HL-60/S4 treated with retinoic acid at 250 ng/mL for 4 days and 3 days (cell line): ENCODE data around the gene TTYH1.
"Not testable (repeated sequence)": the region's sequence is repeated elsewhere in the genome, so short reads cannot be mapped to it uniquely, and the experiment has no call there.

Source experiments
- in situ Hi-C: fragments of 300-500 bp; cut with MboI; formaldehyde crosslinking; loops from 2 replicates; pipeline ENCODE4 v1.7.0; 2022; ENCODE audit warnings: low sequenced_read_pairs

Gene TTYH1

GRCh38 chr19:54415208-54415900, at the start of gene TTYH1:
TSS of gene TTYH1 (plus strand) at chr19:54415464. CDS start at chr19:54415553, 89 bp downstream.
- in situ Hi-C loops: no loop called here

GRCh38 chr19:54365798-54366197, 49.5 kb upstream of the TTYH1 start:
- in situ Hi-C loops: not testable (repeated sequence)

GRCh38 chr19:54366811-54367210, 48.5 kb upstream of the TTYH1 start:
- in situ Hi-C loops: no loop called here

DNA sequence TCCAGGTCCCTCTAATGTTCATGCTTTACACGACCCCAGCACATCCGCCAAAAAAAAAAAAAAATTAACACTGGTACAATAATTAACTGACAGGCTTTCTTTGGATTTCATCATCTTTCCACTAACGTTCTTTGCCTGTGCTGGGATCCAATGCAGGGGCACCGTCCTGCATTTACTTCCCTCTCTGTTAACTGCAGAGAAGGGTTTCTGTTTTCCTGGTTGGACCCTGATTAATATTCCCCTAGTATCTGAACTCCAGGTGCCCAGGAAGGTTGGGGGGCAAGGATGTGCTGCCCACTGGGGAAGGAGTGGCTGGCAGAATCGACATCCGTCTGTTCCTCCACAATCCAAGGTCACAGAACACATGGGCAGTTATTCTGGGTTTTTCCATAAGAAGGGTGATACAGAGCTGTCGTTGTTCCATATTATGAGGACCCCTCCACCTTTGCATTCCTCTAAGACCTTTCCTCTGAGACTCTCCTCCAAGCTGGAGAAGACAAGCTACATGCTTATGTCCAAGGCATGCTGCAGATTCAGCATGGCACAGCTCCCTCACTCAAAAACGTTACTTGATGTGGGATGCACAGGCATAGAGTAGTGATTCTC, 46.1 kb upstream of the TTYH1 start:
- in situ Hi-C loops: no loop called here

DNA sequence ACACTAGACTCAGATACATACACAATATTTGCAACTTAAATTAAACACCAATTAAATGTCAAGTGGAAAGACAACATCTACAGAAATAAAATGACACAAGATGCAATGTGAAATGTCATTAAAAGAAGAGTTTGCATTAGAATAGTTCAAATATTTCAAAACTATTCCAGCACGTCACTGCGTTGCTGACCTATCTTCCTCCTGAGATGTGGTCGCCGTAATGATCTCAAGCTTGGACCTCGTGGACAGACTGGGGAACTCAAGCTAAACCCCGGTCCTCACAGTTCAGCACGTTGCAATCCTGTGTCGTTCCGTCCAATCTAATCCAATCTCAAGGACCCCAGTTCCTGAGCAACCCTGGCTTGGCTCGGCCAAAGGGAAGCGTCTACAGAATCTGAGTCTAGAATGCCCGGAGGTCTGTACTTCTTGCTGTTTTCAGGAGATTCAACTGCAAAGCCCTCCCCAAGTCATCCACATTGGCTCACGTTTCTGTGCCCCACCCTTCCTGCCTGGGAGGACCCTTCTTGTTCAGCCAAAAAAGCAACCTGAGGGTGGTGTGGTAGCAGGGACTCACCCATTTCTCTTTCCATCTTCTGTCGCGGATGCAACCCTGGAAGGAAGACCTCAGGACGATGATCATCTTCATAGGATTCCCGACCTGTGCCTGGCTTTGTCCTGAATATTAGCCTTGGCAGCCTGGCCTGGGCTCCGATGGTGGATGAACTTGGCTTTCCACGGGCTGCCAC, 45.4 kb upstream of the TTYH1 start:
- in situ Hi-C loops: not testable (repeated sequence)

DNA sequence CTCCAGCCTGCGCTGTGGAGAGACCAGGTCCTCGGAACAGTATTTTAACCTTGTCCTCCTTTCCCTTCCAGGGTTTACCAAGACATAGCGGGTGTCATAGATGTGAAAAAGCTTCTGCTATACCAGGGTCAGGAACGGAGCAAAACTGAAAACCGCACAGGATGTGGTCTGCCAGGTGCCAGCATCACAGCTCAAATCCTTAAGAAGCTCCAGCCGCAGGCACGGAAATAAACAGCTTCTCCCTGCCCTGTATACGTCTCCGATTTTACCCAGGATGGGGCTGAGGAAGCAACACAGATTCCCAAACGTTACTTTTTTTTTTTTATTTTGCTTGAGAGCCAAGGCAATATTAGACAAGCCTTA, 44.8 kb upstream of the TTYH1 start:
- in situ Hi-C loops: not testable (repeated sequence)

DNA sequence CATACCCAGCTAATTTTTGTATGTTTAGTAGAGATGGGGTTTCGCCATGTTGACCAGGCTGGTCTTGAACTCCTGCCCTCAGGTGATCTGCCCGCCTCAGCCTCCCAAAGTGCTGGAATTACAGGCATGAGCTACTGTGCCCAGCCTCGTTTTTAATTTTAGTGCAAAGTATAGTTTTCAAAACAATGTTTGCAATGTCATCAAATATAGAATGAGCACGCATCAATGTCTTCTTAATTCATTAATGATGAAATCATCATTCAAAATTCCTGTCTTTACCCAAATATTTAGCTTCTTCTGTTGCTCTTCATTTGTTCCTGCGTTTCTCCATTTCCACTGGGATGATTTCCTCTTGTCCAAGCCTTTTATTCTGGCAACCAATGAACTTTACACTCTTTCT, 43.8 kb upstream of the TTYH1 start:
- in situ Hi-C loops: not testable (repeated sequence)

DNA sequence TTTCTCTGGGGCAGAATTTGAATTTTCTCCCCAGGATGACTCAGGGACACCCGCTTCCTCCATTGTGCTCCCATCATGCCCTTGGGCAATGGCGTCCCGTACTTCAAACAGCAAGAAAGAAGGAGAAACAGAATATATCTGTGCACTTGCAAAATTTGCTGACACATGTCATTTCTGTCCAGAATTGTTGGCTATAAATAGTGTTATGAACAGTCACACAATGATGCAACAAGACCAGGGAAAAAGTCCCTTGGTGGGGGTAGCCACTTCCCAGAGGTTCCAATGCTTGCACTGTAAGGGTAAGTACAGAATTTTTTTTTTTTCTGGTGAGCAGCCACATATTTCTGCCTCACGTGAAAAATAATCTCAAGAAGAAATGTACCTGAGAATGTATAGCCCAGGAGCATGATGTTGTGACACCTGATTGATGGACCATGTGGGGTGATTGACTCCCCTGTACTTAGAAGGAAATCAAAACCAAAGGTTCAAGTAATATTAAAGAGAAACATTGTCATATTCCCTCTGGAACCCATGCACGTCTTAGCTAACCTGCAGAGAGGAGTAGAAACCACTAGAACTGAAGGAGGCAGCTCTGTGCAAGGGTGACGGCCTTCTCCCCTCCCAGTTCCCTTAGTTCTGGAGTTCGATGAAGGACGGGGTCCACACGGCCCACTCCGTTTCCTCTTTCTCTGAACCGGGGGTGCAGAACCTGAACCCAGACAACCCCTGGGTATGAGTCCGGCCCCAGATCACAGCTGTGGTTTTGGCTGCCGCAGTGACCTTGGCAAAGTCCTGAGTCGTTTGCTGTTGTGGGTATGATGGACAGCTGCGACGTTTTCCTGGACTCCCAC, 41.3 kb upstream of the TTYH1 start:
- in situ Hi-C loops: no loop called here

GRCh38 chr19:54375181-54375938, 39.9 kb upstream of the TTYH1 start:
- in situ Hi-C loops: not testable (repeated sequence)

DNA sequence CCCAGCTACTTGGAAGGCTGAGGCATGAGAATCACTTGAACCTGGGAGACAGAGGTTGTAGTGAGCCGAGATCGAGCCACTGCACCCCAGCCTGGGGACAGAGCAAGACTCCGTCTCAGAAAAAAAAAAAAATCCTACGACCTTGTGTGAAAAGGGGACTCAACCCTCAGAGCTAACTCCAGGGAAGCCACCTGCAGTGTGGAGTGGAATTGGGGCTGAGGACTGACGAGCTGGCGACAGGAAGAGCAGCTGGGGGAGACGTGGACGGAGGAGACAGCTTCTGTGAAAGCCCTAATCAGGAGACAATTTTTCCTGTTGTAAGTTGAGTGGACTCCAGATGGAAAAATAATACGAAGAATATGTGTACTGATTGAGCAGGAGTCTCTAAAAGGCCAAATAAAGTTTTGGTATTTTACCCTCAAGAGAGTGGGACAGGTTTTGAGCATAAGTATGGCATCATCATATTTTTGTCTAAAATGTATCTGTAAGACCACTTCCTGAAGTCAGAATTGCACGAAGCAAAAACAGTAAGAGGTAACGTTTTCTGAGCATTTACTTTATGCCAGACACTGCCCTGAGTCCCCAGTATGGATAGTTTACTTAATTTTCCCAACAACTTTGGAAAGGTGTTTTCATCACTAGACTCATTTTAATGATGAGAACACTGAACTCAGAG, 38.5 kb upstream of the TTYH1 start:
- in situ Hi-C loops: no loop called here

- in situ Hi-C loops: no loop called here
These were observed 36.0 kb upstream of the TTYH1 start for GRCh38 chr19:54379187-54379678.

- in situ Hi-C loops: no loop called here
These were observed 34.4 kb upstream of the TTYH1 start for GRCh38 chr19:54380897-54381296.

- in situ Hi-C loops: not testable (repeated sequence)
These were observed 33.2 kb upstream of the TTYH1 start for GRCh38 chr19:54382041-54382440.

- in situ Hi-C loops: no loop called here
These were observed 31.9 kb upstream of the TTYH1 start for GRCh38 chr19:54383330-54383729.

DNA sequence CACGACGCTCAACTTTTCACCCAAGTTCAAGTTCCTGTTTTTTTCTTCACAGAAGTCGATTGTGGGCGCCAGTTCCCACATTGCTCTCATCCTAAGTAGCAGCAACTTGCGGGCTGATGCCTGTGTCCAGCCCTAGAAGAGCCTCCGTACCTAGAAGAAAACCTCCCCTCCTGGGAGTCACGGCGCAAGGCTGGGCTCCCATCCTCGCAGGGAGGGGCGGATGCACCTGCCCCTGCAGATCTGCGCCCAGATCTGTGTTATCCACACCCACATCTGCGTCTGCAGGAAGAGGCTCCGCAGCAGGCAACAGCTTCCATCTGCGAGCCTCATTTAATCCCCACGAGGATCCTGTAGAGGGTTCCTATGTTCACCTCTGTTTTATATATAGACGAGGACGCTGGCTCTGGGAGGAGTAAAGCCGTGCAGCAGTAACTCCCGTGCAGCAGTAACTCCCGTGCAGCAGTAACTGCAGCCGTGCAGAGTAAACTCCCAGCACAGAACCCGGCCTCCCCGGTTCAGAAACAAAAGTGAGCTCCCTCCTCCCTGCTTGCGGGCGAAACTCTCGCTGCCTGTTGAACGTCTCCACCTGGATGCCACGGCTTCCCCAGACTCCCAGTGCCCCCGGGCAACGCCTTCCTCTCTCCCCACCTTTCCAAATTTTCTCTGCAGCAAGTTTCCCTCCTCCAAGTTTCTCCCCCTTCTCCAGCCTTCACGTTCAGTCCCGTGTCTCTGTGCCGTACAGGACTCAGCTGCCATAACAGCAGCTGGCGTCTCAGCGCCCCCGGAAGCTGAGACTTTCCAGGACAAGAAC, 27.1 kb upstream of the TTYH1 start:
- in situ Hi-C loops: no loop called here

DNA sequence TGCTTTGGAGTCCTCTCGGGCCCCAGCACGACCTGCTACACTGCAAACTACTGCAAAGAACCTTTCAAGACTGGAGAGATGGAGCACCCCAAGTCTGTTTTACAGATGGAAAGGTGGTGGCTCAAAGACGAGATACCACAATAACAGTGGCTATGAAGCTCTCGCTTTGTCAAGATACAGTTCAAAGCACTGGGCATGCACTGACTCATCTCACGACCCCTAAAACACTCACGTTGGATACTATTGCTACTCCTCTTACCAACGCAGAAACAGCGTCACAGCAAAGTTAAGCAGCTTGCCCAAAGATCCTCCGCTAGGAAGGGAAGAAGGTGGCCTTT, 26.5 kb upstream of the TTYH1 start:
- in situ Hi-C loops: no loop called here

- in situ Hi-C loops: no loop called here
These were observed 25.7 kb upstream of the TTYH1 start for GRCh38 chr19:54389553-54389952.

DNA sequence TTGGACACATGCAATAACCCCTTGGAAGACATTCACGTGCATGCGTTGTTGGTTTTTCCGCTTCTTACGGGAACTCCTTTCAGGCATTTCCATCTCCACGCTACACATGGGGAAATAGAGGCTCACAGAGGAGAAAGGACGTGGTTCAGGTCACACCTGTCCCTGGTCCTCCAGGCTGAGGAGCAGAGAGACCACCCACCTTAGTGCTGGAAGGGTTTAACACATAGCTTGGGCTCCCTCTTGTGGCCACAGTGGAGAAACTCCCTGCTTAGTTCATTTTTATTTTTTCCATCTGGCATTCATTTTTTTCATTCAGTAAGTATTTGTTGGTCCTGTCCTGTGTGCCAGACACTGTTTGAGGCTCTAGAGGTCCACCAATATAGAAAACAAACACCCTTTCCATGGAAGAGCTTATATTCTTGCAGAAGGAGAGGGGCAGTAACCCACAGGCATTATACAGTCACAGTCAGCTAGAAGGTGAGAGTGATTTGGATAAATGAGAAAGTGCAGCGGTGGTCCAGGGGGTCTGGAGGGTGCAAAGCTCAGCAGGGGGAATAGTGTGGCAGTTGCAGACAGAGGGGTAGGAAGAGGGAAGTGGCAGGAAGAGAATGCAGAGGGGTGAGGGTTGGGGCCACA, 24.2 kb upstream of the TTYH1 start:
- in situ Hi-C loops: no loop called here
